Middle frontal gyrus (tissue), 1 donor: ENCODE data around the gene RINL.
"Not testable (repeated sequence)": the region's sequence is repeated elsewhere in the genome, so short reads cannot be mapped to it uniquely, and the experiment has no call there.

ENCODE experiments used
- DNase-seq: peaks from one replicate; pipeline ENCODE4 v3.0.0-alpha.2; 2015; ENCODE audit warnings: low spot score; ENCODE audit errors: extremely low spot score

The RINL gene

DNA sequence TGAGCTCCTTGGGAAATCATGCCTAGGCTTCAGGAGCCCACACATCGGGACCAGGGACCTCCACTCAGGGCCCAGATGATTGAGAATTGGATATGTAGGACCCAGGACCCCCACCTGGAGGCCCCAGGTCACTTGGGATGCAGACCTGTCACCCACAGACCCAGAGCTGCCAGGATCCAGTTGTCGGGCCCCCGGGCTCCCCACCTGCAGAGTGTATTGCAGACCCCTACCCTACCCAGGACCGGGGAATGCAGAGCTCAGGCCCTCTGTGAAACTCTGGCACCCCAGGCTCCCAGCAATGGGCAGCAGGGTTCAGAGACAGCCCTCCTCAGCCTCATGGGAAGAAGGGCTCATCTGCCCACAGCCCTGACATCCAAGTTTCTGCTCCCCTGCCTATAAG lies 27.5 kb upstream of the RINL start:
- no peak for DNase-seq

DNA sequence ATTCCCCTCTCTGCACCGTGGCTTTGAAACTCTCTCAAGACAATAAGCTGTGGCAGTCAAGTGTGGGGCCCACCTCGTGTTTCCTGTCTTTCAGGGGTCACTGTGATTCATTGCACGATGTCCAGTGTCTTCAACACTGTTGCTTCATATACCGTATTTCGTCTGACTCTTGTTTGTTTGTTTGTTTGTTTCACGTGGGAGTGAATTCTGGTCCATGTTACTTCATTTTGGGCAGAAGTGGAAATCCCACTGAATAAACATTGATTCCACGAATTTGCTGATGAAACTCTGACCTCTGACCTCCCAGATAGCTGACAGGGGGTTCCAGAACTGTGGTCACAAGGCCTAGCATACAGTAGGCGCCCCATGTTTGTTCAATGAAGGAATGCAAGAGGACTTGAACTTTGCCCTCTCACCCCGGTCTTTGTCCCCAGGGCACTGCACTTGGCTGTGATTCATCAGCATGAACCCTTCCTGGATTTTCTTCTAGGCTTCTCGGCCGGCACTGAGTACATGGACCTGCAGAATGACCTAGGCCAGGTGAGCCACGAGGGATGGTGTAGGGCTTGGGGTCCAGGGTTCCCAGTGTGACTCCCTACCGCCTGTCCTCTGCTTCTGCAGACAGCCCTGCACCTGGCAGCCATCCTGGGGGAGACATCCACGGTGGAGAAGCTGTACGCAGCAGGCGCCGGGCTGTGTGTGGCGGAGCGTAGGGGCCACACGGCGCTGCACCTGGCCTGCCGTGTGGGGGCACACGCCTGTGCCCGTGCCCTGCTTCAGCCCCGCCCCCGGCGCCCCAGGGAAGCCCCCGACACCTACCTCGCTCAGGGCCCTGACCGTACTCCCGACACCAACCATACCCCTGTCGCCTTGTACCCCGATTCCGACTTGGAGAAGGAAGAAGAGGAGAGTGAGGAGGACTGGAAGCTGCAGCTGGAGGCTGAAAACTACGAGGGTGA lies 26.8 kb upstream of the RINL start:
- DNase-seq = no peak

DNA sequence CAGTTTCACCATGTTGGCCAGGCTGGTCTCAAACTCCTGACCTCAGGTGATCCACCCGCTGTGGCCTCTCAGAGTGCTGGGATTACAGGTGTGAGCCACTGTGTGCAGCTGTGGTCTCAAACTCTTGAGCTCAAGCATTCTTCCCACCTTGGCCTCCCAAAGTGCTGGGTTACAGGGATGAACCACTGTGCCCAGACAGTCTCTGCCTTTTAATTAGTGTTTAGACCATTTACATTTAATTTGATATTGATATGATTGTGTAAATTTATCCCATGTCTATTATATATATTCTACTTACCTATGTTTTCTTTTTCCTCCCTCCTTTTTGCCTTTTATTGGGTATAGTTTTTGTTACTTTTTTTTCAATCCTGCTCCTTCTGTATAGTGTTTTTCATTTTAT lies 23.6 kb upstream of the RINL start:
- DNase-seq = no peak

DNA sequence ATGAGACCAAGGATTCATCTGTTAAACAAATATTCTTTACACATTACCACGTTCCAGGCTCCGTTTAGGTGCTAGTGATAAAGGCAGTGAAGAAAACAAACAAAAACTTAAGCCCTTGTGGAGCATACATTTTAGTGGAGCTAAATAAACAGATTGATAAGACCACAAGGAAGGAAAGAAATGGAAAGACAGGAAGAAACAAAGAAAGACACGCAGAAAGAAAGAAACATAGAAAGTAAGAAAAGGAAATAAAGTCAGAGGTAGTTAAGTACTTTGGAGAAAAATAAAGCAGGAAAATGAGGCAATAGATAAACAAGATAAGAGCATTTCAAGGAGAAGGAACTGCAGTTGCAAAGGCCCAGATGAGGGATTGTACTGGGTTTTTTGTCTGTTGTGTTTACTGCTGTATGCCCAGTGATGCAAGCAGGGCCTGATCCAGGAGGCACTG lies 22.7 kb upstream of the RINL start:
- DNase-seq = no peak

DNA sequence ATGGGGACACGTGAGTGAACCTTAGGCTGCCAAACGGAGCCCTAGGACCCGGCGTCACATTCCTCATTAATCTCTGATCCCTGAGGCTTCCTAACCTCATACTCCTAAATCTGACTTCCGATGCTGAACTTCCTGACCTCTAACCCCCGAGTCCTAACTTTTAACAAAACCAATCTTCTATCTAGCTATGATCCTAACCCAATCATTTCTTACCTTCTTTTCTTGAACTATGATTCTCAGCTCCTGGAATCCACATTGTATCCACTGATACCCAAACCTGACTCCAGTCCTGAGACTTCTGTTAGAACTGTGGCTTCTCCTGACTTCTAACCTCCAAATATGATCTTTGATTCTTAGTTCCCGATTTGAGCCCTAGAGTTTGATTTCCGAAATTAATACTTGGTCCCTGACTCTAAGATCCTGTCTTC lies 22.1 kb upstream of the RINL start:
- peak; percentile 44 for DNase-seq

DNA sequence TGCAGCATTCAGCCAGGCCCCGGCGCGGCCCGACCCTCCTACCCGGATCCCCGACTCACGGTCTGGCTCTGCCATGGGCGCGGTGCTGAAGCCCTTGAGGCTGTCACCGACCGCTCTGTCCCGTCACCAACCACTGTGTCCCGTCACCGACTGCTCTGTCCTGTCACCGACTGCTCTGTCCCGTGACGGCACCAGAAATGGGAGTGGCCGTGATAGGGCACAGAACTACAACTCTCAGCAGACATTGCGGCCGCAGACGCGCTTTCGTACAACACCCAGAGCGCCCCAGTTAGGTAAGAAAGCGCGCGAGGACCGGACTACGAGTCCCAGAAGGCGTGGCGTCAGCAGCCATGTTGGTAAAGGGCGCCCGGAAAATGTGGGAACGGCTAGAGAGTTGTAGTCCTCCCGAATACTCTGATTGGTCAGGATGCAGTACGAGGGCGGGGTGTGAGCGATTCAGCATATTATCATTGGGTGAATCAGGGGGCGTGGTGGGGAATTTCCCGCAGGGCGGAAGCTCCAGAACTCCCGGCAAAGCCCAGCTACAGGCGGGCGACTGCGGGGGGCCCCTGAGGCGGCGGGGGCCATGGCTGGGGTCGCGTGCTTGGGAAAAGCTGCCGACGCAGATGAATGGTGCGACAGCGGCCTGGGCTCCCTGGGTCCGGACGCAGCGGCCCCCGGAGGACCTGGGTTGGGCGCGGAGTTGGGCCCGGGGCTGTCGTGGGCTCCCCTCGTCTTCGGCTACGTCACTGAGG lies 21.5 kb upstream of the RINL start, which contains the start of the genes NFKBIB and SIRT2:
Gene NFKBIB, plus strand, starts transcription at position 523 of the 755 bp plus-strand sequence. Its CDS starts 64 bp downstream, at position 587.
Gene SIRT2, minus strand, starts transcription at position 172 of the 755 bp plus-strand sequence. Its CDS starts 97 bp downstream, at position 75.
- DNase-seq = peak; percentile 100

DNA sequence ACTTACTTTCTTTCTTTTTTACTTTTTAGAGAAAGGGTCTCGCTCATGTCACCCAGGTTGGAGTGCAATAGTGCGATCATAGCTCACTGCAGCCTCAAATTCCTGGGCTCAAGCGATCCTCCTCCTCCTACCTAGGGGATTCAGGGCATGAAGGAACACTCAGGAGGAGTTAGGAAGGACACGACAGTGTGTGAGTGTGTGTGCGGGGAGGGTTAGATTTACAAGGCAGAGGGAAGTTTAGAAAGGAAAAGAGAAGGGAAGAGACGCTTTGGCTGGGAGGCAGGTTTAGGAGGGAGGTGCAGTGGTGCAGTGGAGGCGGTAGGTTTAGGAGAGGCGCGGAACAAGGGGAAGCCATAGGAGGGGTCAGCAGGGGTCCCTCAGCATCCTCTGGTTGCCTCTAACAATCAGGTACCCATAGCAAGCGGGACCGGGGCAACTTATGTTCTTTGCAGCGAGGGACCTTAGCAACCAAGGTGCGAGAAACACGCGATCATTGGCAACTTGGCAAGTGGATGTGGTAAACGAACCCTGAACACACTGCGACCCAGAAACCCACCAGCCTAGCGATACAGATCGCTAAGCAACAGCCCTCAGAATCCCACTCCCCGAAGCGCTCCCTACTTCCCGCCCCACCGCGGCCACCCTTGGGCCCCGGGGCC lies 20.8 kb upstream of the RINL start:
- DNase-seq = no peak

DNA sequence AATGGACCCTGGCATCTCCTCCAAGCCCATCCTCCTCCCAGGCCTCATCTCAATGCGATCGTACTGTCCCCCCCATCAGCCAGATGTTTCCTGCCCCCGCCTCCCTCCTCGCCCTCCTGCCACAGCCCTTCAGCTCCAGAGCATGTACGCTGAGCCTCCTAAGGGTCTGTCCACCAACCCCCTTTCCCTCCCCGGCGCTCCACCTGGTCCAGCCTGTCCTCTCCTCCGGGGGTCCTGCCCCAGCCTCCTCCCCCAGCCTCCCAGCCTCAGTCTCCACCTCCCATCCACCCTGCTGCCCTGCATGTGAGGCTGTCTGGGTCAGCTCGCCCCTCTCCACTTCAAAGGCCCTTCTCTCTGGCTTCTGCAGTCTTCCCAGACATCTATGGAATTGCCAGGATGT lies 16.9 kb upstream of the RINL start:
- DNase-seq = no peak

DNA sequence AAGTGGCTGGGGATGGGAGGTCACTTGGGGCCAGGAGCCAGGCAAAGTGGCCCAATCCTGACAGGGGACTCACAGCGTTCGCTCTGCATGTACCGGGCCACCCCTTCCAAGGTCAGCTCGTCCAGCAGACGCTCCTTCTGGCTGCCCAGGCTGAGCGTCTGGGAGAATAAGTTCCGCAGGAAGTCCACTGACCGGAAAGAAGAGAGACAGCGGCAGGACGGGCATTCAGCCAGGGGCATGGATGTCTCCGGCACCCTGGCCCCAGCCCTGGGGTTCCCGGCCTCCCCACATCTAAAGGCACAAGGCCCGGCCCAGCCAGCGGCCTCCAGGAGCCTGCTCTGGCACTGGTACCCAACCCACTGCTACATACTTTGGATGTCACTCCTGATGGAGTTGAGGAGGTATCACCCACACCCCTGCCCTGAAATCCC lies 15.3 kb upstream of the RINL start:
- no peak for DNase-seq

DNA sequence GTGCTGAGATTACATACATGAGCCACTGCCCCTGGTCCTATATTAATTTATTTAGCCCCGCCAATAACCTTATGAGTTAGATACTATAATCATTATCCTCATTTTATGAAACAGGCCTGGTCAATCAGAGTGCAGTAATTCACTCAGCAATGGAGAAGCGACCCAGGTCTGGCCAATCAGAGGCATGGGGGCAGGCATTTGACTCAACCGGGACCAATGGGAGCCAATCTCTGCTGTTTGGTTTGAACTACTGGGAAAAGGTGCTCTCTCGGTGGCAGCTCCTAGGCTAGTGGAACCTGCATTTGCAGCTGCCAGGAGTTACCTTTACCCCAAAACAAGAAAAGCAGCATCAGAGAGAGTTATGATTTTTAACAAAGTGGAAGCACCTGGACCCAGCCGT lies 14.8 kb upstream of the RINL start:
- no peak for DNase-seq

DNA sequence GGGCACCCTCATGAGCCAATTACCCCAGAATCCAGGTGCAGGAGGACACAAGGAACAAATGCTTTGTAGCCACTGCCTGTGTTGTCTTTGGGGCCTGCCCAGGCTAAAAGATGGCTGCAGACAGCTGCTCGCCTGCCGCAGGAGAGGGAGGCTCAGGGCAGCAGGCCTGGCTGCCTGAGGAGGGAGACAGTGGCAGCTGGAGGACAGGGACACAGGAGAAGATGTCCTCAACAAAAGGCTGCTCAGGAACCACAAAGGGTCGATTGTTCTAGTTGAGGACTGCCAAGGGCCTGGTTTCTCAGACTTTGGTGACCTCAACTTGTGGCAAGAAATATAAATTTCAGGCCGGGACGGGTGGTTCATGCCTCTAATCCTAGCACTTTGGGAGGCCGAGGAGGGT lies 13.7 kb upstream of the RINL start:
- DNase-seq = peak; percentile 40

DNA sequence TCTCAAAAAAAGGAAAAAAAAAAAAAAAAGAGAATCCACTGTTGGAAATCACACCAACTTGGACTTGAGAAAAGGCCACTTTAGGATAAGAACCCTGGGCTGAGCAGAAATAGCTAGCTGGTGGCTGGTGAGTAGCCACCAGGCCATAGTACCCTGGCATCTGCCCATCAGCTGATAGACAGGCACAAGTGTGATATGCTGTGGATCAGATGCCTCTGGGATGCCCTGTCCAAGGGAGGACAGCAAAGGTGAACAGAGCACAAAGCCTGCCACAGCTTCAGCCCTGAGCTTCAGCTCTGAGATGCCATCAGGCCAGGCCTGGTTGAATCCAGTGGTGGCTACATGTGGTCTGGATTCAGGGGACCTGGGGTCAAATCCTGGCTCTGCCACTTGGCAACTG lies 12.6 kb upstream of the RINL start:
- no peak for DNase-seq

DNA sequence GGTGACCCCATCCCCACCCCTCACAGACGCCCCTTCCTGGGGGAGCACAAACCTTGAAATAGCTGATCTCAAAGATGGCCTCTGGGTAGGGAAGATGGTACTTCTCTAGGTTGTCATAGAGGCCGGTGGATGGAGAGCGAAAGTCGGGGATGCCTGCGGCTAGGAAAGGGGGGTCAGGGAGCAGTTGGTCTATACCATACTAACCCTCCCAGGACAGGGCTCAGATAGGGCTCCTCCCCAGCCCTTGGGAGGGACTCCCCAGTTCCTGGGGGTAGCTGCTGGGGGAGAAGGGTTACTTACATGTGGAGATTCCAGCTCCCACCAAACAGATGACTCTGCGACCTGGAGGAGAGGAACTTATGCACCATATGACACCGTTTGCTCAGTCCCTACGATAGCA lies 11.7 kb upstream of the RINL start:
- no peak for DNase-seq

DNA sequence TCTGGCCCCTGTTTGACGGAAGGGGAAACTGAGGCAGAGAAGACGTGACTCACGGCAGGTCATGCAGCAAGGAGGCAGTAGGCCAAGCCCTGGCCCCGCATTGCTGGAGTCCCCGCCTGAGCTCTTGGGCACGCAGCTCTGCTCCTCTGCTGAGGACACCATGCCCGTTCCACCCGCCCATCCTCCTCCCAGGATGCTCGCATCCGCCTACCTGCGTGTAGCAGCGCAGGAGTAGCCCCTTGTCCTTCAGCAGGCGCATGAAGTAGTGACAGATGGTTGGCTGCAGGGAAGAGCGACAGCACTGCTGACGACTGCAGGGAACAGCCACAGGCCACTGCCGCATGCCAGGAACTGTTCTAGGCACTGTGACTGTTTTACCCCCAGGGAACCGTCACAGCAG lies 10.8 kb upstream of the RINL start:
- DNase-seq = no peak

DNA sequence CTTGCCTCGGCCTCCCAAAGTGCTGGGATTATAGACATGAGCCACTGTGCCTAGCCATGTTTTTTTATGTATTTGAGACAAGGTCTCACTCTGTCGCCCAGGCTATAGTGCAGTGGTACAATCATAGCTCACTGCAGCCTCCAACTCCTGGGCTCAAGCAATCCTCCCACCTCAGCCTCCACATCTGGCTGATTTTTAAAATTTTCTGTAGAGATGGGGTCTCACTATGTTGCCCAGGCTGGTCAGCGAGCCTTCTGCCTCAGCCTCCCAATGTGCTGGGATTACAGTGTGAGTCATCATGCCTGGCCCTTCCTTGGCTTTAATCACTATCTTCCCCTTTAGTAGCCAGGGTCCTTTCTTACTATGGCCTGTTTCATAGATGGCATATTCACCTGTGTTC lies 6.6 kb upstream of the RINL start:
- not testable (repeated sequence) for DNase-seq

DNA sequence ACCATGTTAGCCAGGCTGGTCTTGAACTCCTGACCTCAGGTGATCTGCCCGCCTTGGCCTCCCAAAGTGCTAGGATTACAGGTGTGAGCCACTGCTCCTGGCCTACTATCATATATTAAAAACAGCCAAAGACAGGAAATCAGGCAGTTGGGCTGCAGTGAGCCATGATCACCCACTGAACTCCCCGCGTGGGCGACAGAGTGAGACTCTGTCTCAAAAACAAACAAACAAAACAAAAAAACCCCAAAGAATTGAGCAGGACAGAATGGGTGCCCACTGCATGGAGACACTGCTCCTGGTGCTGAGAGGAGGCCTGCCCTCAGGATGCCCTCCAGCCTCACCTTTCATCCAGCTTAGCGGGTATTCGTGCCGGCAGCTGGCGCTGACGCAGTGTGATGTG lies 5.2 kb upstream of the RINL start:
- DNase-seq = no peak

DNA sequence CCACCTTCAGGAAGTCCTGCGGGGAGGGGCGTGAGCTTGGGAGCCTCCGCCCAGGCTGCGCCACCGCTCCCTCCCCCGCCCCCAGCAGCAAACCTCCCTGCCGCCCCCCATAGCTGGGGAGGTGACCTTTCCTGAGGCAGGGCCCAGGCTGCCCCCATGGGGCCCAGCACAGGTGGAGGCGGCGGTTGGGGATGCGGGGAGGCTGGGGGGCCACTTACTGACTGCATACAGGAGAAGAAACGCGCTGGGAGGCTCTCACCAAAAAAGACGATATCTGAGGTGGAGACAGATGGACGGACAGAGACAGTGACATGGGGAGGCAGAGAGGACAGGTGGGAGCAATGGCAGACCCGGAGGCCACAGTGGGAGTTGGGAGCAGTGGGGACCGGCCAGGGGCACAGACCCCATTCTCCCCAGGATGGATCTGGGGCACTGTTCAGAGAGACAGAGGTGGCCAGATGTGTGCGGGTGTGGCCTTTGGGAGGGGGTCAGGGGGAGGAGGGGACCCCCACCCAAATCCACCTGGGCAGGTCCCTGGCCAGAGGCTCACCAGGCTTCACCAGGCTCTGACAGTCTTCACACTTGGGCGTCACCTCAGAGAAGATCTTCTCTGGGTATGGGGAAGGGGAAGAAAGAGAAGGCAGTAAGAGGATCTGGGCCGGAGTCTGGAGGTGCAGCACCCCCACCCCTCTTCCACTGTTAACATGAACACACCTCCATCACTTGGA lies 3.0 kb upstream of the RINL start:
- no peak for DNase-seq

DNA sequence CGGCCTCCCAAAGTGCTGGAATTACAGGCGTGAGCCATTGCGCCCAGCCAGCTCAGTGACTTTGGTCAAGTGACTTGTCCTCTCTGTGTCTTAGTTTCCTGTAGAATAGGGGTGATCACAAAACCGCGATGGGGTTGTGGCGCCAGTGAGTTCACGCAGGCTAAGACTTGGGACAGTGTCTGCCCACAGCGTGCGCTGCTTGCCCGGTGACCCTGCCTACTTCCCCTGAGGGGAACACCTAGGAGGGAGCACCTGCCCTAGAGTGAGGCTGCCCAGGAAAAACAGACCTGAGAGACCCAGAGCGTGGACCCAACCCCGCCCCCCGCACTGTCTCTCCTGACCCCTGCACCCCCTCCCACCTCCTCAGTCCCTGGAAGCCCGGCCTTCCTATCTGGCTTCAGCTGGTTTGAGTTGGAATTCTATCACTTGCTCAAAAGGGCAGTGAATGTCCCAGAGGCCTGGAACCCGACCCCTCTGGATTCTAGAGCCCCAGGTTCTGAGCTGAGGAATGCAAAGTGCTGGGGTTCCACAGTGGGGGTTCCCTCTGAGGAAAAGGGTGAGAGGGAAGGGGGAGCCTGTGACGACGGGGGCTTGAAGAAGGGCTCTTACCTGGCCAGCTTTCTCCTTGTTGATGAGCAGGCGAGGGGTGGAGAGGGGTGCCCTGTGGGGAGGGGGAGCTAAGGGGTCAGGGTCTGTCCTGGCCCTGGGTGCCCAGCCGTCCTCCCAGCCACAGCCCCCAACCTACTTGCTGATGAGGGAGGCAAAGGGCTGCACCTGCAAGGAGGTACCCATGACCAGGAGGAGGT lies 2.2 kb upstream of the RINL start:
- no peak for DNase-seq

DNA sequence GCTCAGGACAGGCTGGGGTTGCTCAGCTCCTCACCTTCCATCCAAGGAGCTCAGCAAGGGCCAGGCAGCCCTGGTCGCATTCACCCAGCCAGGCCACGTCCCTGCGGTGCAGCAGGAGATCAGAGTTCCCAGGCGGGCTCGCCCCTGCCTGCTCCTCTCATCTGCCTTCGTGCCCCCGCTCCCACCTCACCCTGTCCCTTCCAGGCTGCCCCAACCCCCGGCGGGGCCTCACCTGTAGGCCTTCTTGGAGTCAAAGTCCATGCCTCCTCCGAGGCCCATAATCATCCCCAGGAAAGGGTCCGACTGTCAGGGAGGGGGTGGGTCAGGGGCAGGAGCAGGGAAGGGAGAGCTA lies 1.3 kb upstream of the RINL start:
- no peak for DNase-seq
